HK-2 (cell line): ENCODE measurements around the gene ROBO1.
"Not testable (repeated sequence)": the region's sequence is repeated elsewhere in the genome, so short reads cannot be mapped to it uniquely, and the experiment has no call there.

Source experiments
- DNase-seq: peaks from one replicate; pipeline ENCODE4 v3.0.0-alpha.2; 2018; ENCODE audit not compliant: unreplicated experiment

The ROBO1 gene

DNA sequence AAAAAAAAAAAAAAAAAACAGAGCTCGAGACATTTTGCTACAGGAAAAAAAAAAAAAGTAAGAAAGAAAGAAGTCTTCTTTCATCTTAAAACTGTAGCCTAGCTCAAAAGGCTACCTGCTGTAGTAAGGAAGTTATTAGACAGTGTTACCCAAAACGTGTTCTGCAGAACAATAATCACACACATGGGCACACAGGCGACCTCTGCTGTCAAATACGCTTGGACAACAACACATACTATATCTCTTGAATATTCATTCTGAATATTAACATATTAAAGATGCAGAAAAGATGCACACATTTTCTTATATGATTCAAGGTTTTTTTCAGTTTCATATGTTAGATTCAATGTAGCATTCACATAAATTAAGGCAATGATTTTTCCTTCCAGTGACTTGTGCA is 215.8 kb downstream of the ROBO1 start:
- DNase-seq, result no peak

DNA sequence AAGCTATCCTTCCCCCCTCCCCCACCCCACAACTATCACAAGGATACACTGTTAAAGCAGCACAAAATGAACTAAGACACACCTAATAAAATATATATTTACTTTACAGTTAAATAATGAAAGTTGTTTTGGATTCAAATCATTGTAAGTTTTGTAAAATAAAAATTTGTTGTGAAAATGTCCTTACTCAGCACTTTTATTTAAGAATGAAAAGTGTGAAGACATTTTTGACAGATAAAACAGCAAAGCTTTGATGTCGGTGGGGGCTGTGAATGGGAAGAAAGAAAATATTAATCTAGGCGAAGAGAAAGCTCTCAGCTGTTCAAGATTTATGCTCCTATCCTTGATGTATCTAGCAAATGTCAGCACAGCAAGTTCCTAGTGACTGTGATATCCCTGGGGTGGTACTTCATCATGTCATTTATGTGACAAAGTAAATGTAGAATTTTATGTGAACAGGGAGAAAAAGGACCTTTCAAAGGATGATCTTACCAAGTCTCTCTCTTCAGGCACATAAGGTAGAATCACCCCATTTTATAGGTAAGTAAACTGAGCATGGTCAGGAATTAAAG is 216.4 kb downstream of the ROBO1 start:
- no peak for DNase-seq

DNA sequence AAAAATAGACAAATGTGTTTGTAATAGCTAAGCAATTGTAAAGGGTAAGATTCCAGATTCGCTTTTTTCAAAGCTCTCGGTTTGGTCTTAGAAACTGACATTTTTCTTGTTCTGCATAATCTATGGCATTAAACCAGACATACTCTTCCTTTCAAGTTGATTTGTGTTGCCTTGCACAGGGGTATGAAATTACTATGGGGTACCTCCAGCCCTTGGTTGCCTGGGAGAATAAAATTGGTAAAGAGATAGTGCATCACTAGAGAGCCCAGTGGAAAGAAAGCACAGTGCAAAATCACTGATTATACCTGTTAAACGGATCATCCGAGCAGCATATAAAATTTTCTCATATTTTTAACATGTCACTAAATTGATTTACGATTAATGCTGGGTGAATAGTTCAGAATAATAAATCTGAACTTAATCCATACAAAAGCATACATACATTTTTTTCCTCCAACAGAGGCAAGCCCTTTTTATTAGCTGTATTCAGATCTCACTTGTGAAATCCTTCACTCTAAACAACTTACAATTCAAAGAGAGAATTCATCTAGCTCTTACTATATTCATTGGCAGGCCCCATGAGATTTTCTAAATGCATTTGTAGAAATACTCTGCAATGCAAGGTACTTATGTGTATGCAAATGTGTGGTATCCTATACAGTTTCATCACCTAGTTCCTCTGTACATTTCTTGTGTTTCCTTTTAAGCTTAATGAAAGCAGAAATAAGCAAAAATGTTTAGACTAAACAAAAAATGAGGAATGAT is 224.4 kb downstream of the ROBO1 start:
- DNase-seq, result no peak

DNA sequence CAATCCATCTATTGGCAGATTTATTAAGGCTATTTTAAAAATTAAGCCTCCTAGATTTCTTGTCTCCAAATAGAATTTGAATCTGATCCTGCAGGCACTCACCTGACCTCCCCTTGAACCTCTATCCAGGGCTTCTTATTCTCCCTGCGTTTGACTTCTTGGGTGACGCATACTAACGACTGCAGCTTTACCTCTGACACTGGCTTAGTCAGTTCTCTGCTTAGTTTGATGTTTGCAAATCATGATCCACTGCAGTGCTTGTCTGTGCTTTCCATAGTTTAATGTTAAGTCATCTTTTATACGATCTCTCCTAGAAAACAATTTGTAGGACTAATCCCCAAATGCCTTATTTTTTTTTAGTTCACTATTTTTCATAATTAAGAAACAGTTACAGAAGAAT is 233.1 kb downstream of the ROBO1 start:
- DNase-seq, result no peak

DNA sequence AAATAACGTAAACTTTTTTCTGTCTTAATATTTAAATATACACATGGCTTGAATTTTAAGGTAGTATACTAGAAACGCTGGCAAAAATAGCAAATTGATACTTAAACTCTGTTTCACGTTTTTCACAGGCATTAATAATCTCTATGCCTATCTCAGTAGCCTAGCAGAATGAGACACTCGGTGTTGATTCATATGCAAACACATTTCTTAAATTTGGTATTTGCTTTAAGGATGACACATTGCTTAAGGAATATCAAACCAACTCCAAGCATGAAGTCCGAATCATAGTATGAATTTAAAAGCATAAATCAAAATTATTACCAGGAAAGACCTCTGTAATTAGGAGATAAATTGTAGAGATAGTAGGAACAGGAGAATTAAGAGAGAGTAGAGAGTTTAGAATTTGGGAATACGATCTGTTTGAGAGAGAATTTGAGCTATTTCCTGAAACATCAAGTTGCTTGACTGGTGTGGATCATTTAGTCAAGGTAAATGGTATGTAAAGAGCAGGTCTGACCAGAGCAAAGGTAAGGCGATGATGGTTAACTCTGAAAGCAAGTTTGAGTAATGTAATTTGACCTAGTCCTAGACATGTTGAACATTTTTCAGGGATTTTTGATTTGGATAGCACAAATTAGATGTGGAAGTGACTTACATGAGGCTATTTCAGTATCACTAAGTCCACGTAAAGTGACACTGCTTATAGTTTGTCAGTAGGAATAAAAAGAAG is 236.1 kb downstream of the ROBO1 start:
- DNase-seq, result no peak

DNA sequence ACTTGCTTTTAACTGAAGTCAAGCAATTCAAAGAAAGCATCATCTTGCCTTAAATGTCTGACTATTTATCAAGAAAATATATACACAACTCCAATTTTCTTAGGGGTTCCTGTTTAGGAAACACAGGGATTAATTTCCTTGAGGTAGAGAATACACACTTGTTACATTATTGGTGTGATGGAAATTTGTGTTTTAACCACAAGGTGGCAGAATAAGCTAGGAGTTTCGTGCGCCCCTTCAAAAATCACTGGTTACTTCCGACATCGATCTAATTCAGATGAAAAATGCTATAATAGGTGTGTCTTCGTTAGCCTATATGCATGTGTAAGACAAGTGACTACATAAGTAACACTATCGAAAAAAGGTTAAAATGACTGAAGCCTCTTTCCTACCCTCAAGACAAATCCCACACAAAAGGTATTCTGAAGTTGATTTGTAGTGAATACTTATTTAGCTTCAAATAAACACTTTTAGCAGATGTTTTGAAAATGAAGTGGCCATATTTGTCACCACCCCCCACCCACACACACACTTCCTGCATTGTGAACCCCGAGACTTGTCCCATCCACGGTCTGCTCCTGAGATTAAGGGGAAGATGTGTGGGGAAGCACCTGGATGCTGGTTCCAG is 246.5 kb downstream of the ROBO1 start:
- DNase-seq, result peak; percentile 9

DNA sequence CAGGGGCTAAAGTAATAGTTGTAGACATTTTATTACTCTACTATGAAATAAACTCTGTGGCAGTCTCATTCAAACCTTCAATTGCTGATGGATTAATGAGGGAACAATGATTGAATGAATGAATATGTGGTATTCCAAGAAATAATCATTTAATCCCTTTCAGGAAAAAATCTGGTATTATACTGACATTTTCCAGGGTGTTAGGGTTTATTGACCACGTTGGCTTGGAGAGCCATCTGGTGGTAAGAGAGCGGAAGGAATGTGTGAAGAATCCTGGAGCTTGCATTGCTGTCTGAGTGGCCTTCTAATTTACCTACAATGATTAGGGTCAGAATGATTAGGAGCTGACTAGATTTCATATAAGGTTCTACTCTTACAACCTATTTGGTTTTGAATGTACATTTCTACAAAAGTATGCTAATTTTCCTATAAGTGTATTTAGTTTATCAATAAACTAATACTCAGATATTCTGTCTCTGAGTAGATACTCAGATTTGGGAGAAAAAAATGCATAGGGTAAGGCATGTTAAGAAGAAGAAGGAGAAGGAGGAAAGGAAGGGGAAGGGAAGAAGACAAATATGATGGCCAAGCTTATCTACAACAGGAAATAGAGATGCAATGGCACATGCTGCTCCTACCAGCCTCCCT is 249.9 kb downstream of the ROBO1 start:
- no peak for DNase-seq

DNA sequence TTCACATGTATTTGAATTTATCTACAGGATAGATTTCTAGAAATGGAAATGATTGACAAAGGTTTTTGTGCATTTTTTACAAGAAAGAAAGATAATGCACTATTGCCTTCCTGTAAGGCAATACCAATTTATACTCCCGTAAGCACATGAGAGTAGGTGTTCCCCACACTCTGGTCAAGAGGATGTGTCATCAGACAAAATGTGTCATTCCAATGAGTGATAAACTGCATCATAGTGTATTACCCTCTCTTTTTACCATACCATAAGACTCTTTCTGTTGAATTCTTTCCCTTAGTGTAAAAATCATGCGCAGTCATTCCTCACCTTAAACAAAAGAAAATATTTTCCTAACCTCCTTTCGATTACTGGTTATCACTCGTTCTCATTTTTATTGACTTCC is 251.0 kb downstream of the ROBO1 start:
- no peak for DNase-seq

DNA sequence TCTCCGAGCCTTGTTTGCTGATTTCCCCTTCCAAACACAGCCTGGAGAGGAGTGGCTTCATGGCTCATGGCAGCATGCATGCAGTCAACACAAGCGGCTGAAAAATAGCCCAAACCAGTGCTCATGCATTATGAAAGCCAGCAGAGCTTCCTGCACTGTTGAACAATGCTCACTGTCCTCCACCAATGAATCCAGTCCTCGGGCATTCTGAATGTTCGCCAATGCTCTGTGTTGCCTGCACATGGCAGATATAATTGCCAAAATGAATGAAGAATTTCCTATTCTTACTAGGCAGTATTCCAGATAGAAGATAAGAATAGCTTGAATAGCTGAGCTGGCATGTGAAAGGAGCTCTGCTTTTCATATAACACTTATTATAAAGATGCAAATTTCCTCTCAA is 252.7 kb downstream of the ROBO1 start:
- DNase-seq, result no peak

DNA sequence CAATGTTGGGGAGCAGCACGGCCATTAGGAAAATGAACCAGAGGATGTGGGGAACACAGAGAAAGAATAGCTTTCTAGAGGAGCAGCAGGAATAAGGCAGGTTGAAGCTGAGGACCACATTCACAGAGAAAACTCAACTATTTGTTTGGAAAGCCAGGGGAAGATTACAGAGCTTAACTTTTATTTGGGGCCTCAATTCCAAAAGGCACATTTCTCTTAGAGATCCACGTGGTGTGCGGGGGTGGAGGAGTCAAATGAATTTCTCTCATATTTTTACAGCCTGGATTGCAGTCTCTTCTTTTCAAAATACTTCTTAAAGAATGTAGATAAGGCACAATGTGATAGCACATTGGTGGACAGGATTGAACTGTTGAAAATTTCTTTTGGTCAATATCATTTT is 253.7 kb downstream of the ROBO1 start:
- no peak for DNase-seq

DNA sequence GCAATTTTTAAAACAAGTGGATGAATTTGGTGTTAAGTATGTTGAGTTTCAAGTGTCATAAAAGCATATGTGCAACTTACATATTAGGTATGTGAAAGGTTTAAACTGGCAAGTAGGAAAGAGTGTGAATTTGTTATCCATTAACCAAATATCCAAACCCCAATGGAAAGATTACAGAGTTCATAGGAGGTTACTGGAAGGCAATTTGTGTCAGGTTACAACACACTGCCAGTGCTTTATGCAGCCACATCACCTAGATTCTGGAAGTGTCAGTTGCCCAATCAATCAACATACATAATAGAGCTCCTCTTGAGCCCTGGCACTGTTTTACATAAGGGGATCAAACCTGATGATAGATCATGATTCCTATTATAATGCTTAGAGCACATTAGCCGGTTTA is 261.0 kb downstream of the ROBO1 start:
- no peak for DNase-seq

DNA sequence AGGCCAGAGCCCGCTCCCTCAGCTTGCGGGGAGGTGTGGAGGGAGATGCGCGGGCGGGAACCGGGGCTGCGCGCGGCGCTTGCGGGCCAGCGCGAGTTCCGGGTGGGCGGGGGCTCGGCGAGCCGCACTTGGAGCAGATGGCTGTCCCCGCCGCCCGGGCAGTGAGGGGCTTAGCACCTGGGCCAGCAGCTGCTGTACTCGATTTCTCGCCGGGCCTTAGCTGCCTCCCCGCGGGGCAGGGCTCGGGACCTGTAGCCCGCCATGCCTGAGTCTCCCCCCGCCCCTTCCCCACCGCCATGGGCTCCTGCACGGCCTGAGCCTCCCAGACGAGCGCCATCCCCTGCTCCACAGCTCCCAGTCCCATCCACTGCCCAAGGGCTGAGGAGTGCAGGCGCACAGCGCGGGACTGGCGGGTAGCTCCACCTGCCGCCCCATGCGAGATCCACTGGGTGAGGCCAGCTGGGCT is 265.5 kb downstream of the ROBO1 start:
- DNase-seq, result not testable (repeated sequence)

DNA sequence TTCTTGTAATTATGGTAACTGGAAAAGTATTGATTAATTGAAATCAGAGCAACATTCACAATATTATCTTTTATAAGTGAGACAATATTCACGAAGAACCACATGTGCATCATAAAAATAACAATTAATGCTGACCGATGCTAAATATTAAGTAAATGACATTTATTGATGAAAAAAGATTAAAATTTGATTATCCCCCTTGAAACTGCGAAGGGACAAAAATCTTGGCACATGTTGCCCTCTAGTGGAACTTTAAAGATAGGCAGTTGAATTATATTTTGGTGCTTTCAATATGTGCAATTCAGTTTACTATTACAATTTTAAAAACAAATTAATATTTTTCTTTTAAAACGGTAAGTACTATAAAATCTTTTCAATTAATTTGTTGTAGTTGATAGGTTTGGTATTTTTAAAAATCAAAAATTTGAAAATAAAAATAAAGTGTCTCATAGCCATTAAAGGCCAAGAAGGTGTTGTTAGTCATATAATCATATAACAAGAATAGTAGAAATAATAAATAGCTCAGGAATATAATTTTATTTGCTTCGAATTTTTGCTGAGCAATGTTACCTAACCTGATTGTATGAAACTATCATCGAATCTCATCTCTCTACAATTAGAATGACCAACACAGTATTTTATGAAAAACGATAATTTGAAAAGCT is 270.2 kb downstream of the ROBO1 start:
- no peak for DNase-seq

DNA sequence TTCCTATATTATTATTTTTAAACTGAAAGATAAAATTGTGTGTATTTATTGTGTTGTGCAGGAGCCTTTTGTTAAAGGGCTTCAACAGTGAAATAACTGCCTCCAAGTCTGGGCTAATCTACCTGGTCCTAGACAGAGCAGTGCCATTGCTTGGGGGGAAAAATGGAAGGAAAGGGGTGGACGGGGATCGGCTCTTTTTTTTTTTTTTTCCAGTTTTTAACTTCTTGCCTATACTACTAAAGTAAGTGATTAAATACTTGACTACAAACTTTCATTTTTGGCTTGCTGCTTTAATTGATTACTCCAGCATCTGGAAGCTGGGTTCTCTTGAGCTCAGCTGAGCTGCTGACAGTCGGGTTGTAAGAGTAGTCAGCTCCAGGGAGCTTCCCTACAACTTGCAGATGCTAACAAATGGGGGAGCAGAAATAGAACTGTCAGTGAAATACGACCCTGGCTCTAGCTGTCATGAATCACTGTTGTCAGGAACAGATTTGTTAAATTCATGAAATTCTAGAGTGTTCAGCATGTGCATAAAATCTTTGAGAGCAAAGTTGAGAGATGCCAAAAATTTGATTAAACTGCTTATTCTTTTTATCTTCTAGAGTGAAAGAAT is 276.7 kb downstream of the ROBO1 start:
- no peak for DNase-seq

DNA sequence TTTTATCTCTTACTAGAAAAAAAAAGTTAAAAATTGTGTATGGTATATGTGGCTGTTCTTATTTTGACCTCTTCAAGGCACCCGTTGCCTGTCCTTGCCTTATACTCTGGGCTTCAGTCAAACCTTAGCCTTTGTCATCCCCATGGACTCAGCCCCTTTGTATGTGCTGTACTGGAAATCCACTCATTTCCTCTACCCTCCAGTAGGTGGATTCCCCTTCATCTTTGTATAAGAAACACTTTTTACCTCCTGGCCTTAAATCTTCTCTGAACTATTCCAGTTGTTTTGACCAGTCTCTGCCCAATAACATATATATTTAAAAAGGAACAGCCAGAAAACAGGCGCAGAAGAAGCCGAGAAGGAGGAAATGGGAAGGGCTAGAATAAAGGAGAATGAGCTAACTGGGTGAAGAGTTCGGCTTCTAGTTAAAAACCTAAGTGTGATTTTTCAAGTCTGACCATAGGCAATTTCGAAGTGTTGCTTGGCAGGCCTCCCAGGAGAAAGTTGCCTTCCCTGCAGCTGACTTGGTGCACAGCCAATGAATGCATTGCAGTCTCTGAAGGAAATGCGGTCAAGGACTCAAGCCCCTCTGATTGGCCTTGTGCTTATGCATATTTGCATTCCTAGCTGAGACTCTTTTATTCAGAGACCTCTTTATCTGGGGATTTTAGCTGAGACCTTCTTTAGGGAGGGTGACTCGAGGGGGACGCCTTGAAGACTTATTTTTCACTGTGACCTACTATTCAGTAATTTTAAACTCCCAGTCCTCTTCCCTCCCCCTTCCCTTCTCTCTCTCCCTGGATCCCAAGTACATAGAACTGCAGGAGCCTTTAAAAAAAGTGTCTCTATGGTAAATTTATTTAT is 277.4 kb downstream of the ROBO1 start:
- no peak for DNase-seq

DNA sequence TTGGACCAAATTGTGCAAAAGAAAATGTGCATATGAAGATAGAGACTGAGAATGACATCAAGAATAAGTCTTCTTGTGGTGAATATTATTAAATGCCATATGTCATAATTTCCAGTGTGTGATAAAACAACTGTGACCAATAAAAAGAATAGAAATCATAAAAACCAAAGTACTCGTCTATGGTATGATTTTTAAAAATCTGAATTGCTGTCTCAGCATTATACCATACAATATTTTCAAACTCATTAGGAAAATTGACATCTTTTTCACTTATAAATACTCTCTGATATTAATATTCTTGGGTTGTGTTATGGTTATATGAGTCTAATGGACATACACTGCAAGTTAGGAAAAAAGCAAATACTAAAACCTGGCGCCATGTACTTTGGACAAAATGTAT is 279.4 kb downstream of the ROBO1 start:
- no peak for DNase-seq

DNA sequence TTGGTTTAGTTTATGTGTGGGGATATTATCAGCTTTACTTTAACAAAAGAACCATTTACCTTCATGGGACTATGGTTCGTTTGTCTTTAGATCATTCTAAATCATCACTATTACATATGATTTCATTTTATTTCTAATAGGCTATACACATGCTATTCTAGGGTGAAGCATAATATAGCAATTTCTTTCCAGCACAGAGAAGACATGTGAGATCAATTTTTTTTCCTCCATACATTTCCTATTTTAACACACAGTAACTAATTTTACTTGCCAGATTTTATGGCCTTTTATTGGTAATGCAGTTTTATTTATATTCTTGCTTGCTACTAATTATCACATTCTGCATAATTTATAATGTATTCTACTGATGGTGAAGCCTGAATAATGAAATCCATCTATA is 287.1 kb downstream of the ROBO1 start:
- DNase-seq, result no peak

DNA sequence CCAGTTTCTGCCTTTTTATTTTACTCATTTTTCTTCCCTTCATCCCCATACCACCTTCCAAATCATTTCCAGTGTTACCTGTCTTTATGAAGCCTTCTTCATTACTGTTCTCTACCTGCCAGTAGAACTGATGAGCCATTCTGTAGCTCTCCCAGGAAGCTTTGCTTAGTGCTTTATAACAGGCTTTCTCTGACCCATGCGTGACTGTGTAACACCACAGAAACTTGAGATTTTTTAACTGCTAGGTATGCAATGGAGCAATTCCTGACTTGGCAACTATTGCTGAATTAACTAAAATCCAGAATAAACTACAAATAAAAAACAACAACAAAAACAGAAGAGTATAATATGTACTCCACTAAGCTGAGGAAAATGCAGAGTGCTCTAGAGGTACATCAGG is 289.2 kb downstream of the ROBO1 start:
- no peak for DNase-seq

DNA sequence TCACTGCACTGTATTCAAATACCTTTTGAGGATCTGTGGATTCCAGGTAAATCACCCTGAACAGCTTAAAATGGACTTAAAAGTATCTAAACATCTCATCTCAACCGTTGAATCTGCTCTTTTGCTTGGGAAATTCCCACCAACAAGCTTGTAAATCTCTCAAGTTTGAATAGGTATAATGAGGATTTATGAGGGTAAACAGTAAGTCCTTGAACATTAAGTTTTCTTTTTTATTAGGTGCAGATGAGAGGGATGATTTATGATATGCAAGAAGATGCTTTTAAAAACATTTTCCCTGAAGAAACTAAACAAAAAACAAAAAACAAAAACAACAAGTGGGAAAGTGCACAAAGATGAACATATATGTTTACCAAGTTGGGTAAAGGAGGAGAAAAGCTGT is 290.6 kb downstream of the ROBO1 start:
- no peak for DNase-seq

DNA sequence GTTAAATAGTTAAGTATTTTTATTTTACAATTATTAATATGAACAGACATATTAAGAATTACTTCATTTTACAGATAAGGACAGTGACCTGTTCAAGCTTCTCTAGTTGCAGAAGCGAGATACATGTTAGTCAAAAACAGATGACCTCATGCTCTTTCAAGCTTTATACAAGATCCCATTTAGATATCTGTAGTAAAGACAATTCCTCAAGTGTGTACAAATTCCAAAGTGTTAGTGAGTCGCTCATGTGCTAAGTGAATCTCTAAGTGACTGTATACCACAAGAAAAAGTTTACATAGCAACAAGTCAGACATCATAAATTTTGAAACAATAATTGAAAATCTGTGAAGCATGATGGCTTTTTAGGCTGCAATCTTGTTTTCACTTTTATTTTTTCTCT is 293.8 kb downstream of the ROBO1 start:
- DNase-seq, result no peak
